Measurements from ENCODE around the gene SIAE.
"Not testable (repeated sequence)": the region's sequence is repeated elsewhere in the genome, so short reads cannot be mapped to it uniquely, and the experiment has no call there.

GRCh38 chr11:124602723-124603122 lies 70.8 kb downstream of the SIAE start:
- TF ChIP-seq CTCF (IDR thresholded peaks at IDR 0.05; ENCODE audit: low read depth, low read length, poor library complexity, severe bottlenecking); EZH2phosphoT487 (IDR thresholded peaks at IDR 0.05; ENCODE audit: borderline replicate concordance, low read length): not testable (repeated sequence)
